C4-2B (cell line): ENCODE measurements around the gene MED29.

Source experiments
- ZFX ChIP-seq: fragments of 450-650 bp; IDR thresholded peaks from 2 replicates; pipeline ENCODE4 v1.6.1; 2017
- TF ChIP-seq, protein P1 (sequence below): fragments of 450-650 bp; conservative IDR thresholded peaks from 2 replicates; pipeline ENCODE4 v1.5.1; 2017; ENCODE audit warnings: mild to moderate bottlenecking

DNA sequence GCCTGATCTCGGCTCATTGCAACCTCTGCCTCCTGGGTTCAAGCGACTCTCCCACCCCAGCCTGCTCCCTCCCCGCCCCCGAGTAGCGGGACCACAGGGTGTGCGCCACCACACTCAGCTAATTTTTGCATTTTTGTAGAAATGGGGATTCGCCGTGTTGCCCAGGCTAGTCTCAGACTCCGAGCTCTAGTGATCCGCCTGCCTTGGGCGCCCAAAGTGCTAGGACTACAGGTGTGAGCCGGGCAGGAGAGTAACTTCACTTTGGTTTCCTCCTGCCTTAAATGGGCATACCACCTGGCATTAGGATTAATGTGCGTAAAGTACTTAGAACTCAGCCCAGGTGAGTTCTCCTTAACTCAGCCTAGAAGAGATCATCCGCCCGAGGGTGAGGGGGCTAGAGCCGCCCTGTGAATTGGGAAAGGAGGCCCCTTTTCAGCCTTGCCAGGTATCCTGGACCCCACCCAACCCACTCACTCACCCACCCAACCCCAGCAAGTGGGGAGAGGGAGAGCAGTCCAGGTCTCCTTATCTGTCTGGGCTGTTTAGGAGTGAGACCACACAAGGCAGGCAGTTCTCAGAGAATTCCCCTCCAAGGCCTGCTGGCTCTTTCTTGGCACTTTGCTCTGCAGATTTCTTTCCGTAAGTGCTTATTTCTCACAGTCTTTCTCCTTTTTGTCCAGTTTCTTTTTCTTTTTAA is 14.2 kb downstream of the MED29 start:
- TF ChIP-seq, protein P1, sequence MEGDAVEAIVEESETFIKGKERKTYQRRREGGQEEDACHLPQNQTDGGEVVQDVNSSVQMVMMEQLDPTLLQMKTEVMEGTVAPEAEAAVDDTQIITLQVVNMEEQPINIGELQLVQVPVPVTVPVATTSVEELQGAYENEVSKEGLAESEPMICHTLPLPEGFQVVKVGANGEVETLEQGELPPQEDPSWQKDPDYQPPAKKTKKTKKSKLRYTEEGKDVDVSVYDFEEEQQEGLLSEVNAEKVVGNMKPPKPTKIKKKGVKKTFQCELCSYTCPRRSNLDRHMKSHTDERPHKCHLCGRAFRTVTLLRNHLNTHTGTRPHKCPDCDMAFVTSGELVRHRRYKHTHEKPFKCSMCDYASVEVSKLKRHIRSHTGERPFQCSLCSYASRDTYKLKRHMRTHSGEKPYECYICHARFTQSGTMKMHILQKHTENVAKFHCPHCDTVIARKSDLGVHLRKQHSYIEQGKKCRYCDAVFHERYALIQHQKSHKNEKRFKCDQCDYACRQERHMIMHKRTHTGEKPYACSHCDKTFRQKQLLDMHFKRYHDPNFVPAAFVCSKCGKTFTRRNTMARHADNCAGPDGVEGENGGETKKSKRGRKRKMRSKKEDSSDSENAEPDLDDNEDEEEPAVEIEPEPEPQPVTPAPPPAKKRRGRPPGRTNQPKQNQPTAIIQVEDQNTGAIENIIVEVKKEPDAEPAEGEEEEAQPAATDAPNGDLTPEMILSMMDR = no peak
- no peak for TF ChIP-seq ZFX
